Transverse colon (tissue), 4 donors: Measurements from ENCODE around the gene RPTOR. TPM values are rescaled to one million over a fixed set of nuclear protein-coding genes. Genes with fewer than 3 reads are reported as not detected.
A peak's percentile ranks its signal among the peaks of the same experiment; 100 is the strongest.

Experiments
- DNase-seq: peaks from one replicate; pipeline ENCODE4 v3.0.0-alpha.2; 2019
- H3K27ac ChIP-seq, 4 donors: fragments of 200-600 bp; sonication (generic); 2 replicates each; pipeline ENCODE4 v1.5.1; 2016 to 2018; ENCODE audit warnings: inconsistent platforms in 4 of 4
- H3K27me3 ChIP-seq: fragments of 200-600 bp; sonication (generic); 2 replicates; pipeline ENCODE4 v1.5.1; 2017; ENCODE audit warnings: inconsistent platforms
- H3K36me3 ChIP-seq, 4 donors: fragments of 200-600 bp; sonication (generic); 2 replicates each; pipeline ENCODE4 v1.5.1; 2017 to 2019; ENCODE audit warnings: inconsistent platforms in 4 of 4
- H3K4me1 ChIP-seq, 4 donors: fragments of 200-600 bp; sonication (generic); 2 replicates each; pipeline ENCODE4 v1.5.1; 2017 to 2020; ENCODE audit warnings: inconsistent platforms in 4 of 4
- H3K4me3 ChIP-seq, 4 donors: fragments of 200-600 bp; sonication (generic); 1 replicate in 1 of 4; 2 replicates in 3 of 4; pipeline versions ENCODE4 v1.5.1 to v1.6.1; 2017 to 2019; ENCODE audit warnings: inconsistent platforms in 4 of 4
- H3K9me3 ChIP-seq, 2 donors: fragments of 200-600 bp; sonication (generic); 2 replicates each; pipeline ENCODE4 v1.5.1; 2017 to 2019; ENCODE audit warnings: inconsistent platforms in 2 of 2
- EP300 ChIP-seq: sonication (generic); formaldehyde crosslinking; IDR thresholded peaks from one replicate; pipeline ENCODE4 v1.6.1; 2017; ENCODE audit warnings: antibody characterized with exemption, low read depth
- POLR2A ChIP-seq: fragments of 450-650 bp; IDR thresholded peaks from one replicate; pipeline ENCODE4 v1.6.1; 2016; ENCODE audit warnings: antibody characterized with exemption, mild to moderate bottlenecking, moderate library complexity
- POLR2AphosphoS5 ChIP-seq, 3 donors: sonication (generic); formaldehyde crosslinking; IDR thresholded peaks; one replicate each; pipeline ENCODE4 v1.6.1; 2016; ENCODE audit warnings: antibody characterized with exemption in 3 of 3
- WGBS, 2 donors: methylation state at CpG; one replicate each; pipeline ENCODE4 v1.1.5; 2018; ENCODE audit warnings: low coverage in 1 of 2; 5-methylcytosine and 5-hydroxymethylcytosine counted together
- in situ Hi-C, 4 donors: fragments of 200-750 bp; cut with MboI; loops; one replicate each; pipeline versions ENCODE4 v1.15.0 to v1.15.1; 2017; ENCODE audit warnings: low sequenced_read_pairs in 3 of 4, low pct_ligation_motif_present in 1 of 4, low pct_unique_long_range_greater_than_20kb in 1 of 4
- intact Hi-C: fragments of 100-400 bp; cut with DNase I; formaldehyde crosslinking; loops from one replicate; pipeline ENCODE4 v1.15.1; 2023; ENCODE audit warnings: low total_unique reads
- total RNA-seq, 4 donors: library from RNA; depleted of rRNA; stranded (reverse); fragments of >200 nt; gene quantifications; one replicate each; pipeline ENCODE4 v1.1.0, GENCODE V29; 2016
- TF ChIP-seq, protein P1 (sequence below), 5 experiments: fragments of 200-600 bp in 3 of 5; fragments of 450-650 bp in 2 of 5; sonication (generic) in 3 of 5; IDR thresholded peaks; 1 replicate in 2 of 5; 2 replicates in 3 of 5; pipeline ENCODE4 v1.5.1; 2016 to 2017; ENCODE audit warnings: antibody characterized with exemption in 5 of 5, inconsistent platforms in 3 of 5, mild to moderate bottlenecking in 2 of 5, moderate library complexity in 1 of 5

The RPTOR gene
- total RNA-seq, 4 donors from 2014 or later = 28.9 to 79.3 (median 48.0) TPM

DNA sequence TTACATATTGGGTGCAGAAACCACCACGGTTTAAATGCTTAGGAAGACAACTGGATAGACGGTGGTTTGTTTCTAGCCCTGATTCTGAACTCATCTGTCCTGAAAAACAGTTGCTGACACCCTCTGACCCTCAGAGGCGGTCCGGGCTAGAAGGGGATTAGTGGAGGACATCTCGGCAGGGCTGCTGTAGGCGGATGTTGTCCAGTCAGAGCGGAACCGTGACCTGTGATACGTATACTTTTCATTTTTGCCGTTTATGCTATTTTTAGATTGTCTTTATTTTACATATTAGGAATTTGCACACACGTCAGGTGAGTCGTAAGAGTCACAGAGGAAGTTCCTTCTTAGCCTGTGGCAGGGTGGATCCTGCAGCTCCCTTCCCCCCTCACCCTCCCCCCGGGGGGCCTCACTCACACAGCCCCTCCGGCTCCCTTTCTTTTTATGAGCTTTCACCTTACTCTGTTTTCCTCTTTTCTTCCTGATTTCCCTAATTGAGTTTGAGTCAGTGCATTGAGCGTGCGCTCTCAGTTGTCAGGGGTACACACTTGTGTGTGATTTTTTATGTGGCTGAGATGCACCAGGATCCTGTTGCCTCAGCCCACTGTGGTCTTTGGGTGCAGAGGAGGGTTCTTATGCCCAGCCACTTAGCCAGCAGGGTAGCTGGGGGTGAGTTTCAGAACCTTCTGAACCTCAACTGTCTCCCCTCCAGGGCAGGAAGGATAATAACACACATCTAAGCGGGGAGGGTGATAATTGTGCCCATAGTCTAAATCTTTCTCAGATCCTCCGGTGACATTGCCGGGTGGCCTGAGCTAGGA, 236.0 kb downstream of the RPTOR start:
- DNase-seq = no peak
- intact Hi-C loops = no loop called here
- Histone ChIP-seq H3K4me1 (peaks cover 0 to 38% (median 4%) of the 10 kb centered on the region in 4 donors), H3K27me3 (no peaks in the 10 kb centered on the region), H3K27ac (peak overlapping the region; percentile 2 to 46 (median 6)), H3K9me3 (no peaks in the 10 kb centered on the region), H3K36me3 (no peaks in the 10 kb centered on the region), H3K4me3 (no peak overlapping the region)
- in situ Hi-C loops = no loop called here
- TF ChIP-seq, protein P1, sequence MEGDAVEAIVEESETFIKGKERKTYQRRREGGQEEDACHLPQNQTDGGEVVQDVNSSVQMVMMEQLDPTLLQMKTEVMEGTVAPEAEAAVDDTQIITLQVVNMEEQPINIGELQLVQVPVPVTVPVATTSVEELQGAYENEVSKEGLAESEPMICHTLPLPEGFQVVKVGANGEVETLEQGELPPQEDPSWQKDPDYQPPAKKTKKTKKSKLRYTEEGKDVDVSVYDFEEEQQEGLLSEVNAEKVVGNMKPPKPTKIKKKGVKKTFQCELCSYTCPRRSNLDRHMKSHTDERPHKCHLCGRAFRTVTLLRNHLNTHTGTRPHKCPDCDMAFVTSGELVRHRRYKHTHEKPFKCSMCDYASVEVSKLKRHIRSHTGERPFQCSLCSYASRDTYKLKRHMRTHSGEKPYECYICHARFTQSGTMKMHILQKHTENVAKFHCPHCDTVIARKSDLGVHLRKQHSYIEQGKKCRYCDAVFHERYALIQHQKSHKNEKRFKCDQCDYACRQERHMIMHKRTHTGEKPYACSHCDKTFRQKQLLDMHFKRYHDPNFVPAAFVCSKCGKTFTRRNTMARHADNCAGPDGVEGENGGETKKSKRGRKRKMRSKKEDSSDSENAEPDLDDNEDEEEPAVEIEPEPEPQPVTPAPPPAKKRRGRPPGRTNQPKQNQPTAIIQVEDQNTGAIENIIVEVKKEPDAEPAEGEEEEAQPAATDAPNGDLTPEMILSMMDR (IDR thresholded peaks at IDR 0.05) = no peak
- TF ChIP-seq POLR2A = no peak
- TF ChIP-seq EP300 = no peak
- no peak for TF ChIP-seq POLR2AphosphoS5 (IDR thresholded peaks at IDR 0.05)
- WGBS, 2 donors = 65% methylated on average over 19 of the region's 19 CpGs; no CpG with 5 or more reads in 1 of the 2 donors

DNA sequence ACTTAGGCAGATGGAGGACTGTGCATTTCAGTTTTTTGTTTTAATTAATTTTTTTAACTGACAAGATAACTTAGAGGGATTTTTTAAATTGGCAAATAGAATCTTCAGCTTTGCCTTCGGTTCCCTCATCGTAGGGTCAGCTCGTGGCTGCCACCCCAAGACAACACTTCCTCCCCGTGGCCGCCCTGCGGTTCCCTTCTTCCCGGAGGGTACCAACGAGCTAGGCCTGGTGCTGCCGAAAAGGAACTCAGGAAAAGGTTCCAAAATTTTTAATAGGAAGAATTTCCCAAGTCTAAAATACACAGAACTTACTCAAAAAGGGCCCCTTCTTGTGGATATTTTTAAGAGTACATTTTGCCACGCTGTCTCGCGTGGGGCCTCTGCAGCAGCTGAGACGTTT, 236.6 kb downstream of the RPTOR start:
- no peak overlapping the region for H3K4me3 ChIP-seq
- in situ Hi-C loops = no loop called here
- TF ChIP-seq POLR2A = no peak
- no peak for TF ChIP-seq EP300
- no peak for TF ChIP-seq POLR2AphosphoS5 (IDR thresholded peaks at IDR 0.05)
- TF ChIP-seq, protein P1 (IDR thresholded peaks at IDR 0.05) = no peak
- peak overlapping the region in 3 of 4 donors; percentile 2 to 46 (median 4) for H3K27ac ChIP-seq
- no peaks in the 10 kb centered on the region for H3K9me3 ChIP-seq
- DNase-seq = no peak
- H3K4me1 ChIP-seq = peaks cover 0 to 38% (median 4%) of the 10 kb centered on the region in 4 donors
- H3K36me3 ChIP-seq = no peaks in the 10 kb centered on the region
- H3K27me3 ChIP-seq = no peaks in the 10 kb centered on the region
- 73 to 79% methylated on average over 2 to 13 of the region's 13 CpGs for WGBS, 2 donors
- intact Hi-C loops = no loop called here

DNA sequence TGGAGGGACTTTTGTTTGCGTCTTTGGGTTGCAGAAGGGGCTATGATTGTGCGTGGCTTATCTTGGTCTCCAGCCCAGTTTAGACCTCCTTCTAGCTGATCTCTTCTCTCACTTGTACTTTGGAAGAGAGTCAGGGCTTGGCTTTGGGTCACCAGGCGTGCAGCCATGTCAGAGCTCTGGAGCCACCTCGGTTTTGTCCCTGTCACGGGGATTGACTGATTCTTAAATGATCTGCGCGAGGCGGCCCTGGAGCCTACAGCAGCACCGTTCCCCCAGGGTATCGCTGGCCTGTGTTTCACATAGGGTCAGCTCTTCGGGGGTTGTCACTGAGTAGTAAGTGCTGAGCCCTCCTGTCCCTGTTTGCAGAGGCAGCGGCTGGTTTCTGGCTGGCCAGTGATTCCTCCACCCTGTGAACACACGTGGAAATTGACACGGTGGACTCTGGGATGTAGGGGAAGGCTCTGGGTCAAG, 237.2 kb downstream of the RPTOR start:
- H3K36me3 ChIP-seq = no peaks in the 10 kb centered on the region
- intact Hi-C loops = no loop called here
- H3K27ac ChIP-seq = peak overlapping the region in 3 of 4 donors; percentile 33 to 77 (median 46)

More for the DNA sequence above, 237.2 kb downstream of the RPTOR start:
- Histone ChIP-seq H3K9me3 (no peaks in the 10 kb centered on the region), H3K4me3 (no peak overlapping the region), H3K4me1 (peaks cover 0 to 38% (median 4%) of the 10 kb centered on the region in 4 donors), H3K27me3 (no peaks in the 10 kb centered on the region)
- TF ChIP-seq POLR2A (no peak), POLR2AphosphoS5 (IDR thresholded peaks at IDR 0.05) (no peak), EP300 (no peak)
- TF ChIP-seq, protein P1 (IDR thresholded peaks at IDR 0.05) = no peak
- in situ Hi-C loops = no loop called here
- no peak for DNase-seq
- WGBS, 2 donors = 74 to 94% methylated on average over 3 to 14 of the region's 14 CpGs
